NCI-H82 treated with DMSO at 0.1 percent for 48 hours (cell line): ENCODE measurements around the gene QDPR.
"Not testable (repeated sequence)": the region's sequence is repeated elsewhere in the genome, so short reads cannot be mapped to it uniquely, and the experiment has no call there.

Source experiments
- DNase-seq: peaks from one replicate; lab custom pipeline; 2025; ENCODE audit not compliant: unreplicated experiment; lab: John Stamatoyannopoulos, UW

QDPR gene

GRCh38 chr4:17492058-17492741, 19.7 kb downstream of the QDPR start:
- no peak for DNase-seq

DNA sequence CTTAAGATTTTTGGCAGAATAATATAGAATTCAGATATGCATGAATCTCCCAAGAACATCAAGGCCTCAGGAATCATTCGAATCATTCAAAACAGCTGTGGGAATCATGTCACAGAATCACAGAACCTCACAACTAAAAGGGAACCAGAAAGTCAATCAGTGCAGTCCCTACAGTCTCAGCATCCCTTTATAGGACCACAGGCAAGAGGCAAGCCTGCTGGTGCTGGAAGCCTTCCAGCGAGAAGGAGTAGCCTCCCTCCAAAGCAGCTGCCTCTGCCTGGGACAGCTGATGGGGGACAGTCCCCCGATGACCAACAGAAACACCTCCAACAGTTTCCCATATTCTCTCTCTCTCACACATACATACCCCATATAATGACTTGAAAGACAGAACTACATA, 20.7 kb downstream of the QDPR start:
- no peak for DNase-seq

DNA sequence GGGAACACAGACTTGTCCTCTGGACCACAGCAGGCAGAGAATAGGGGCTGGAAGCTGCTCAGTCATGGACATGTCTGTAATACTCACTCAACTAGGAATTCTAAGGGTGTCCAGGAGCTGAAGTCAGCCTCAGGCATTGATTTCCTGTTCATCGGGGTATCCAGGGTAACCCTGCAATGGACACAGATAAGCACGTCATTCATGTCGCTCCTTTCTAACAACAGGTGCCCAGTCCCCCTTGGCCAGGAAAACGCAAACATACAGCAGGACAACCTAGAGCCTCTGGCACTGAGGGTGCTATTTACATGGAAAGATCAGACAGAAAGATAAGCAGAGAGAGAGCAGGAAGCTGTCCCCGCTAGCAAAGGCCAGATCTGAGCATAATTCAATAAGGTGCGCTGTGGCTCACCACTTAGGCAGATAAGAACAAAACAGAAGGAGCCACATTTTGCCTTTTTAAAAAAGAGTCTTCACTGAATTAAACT, 21.3 kb downstream of the QDPR start:
- DNase-seq = no peak

GRCh38 chr4:17489721-17490120, 22.2 kb downstream of the QDPR start:
- no peak for DNase-seq

DNA sequence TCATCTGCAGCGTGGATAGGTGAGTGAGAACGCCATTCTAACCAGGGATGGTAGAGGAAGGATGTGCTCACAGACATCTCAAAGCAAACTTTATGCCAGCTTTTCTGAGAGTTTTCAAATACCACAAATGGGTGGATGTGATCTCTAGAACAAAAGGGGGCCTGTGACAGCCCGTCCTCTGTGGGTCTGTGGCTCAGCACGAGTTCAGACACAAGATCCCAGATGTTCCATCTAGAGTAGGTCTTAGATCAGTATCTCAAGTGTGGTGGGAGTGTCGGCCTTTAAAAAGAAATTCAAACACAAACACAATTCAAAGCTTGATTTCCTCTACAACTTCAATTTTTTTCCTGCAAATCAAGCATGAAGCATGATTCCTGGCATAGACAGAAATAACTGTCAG, 22.8 kb downstream of the QDPR start:
- no peak for DNase-seq

DNA sequence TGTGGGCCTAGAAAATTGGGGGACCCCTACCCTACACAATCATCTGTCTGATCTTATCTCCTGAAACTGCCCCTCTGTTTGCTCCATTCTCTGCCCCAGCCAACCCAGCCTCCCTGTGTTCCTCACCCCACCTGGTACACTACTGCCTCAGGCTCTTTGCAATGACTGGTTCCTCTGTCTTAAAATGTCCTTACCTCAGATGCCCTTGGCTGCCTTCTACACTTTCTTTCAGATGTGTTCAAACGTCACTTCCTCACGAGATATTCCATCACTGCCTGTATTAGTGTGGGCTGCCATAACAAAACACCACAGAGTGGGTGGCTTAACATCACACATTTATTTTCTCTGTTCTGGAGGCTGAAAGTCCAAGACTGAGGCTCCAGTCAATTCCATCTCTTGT, 29.2 kb downstream of the QDPR start:
- no peak for DNase-seq

DNA sequence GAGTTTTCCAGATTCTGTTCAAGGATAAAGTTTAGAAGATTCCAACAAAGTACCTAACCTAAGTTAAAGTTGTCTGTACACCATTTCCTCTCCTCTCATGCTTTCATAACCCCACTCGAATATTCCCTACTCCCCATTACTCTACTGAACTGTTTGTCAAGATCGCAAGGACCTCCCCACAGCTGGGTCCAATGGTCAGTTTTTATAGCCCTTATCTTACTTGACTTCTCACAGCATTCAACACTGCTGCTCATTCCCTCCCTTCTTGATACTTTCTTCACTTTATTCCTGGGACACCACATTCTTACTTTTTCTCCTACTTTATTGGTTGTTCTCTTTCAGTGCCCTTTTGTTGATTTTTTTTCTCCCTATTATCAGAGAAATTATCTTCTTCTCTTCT, 30.9 kb downstream of the QDPR start:
- DNase-seq = no peak

- no peak for DNase-seq
These were observed 31.5 kb downstream of the QDPR start for GRCh38 chr4:17480210-17480927.

DNA sequence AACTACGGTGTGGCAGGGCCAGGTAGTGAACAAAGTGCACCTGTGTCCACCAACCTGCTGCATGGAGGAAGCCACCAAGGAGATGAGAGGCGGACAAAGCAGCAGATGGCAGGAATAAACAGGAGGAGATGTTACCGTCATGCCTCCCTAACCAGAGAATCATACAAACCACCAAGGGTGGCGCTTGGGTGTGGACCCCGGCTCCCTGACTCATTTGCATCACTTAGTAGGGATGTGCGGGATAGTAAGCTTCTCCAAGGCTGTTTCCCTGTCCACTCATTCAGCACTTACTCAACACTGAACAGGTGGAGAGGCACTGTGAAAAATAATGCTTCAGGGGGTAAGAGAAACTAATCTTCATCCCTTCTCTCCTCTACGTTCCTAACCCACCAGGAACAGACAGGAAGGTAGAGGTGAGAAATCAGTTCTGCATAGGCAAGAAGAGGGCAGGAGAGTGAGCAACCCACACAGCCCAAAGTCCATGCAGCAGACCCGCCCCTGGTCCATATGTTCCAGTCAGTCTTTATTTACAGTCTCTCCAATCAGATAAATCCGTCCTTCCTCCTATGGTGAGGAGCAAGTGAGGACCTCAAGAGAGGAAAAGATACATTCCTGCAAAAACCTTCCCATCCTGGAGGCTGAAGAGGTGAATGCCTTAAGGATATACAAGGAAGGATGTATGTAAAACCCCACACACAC, 34.0 kb downstream of the QDPR start:
- no peak for DNase-seq

DNA sequence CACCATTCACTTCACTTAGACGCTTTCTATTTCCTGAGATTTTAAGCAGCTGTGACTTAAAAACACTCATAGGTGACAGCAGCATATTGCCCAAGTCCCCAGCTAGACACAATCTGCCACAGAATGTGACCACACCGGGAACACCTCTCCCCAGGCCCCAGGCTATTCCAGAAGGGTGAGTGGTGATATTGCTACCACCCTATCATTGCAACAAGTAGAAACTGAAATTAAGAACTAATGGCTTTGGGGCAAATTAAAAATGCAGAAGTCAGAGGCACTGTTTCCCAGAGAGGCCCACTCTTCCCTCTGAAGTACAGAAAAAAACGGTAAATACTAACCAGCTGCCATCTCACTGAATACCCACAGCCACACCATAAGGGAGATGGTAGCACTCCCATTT, 35.0 kb downstream of the QDPR start:
- no peak for DNase-seq

GRCh38 chr4:17475481-17475880, 36.4 kb downstream of the QDPR start:
- DNase-seq = no peak

- no peak for DNase-seq
These were observed 41.8 kb downstream of the QDPR start for GRCh38 chr4:17469931-17470674.

DNA sequence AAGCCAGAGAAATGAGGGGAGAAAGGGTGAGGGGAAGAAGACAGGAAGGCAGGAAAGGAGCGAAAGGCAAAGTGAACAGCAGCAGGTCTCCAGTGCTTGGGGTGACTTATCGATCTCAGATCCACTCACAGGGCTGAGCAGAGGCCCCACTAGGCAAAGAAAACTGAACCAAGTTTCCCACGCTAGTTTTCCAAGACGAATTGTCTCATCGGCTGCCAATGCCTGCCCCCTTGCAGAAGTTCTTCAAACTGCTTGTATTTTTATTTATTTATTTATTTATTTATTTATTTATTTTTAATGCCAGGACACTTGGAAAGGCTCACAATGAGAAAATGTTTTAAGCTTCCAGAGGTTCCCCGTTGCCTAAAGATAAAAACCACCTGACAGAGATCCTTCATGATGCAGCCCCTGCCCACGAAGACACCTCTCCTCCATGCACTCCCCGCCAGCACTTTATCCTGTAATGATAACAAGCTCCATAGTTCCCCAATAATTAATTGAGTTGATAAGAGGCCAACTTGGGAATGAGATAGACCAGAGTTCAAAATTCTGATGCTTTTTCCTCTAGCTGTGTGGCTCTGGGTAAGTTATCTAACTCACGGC, 43.2 kb downstream of the QDPR start:
- DNase-seq = no peak

- DNase-seq = no peak
These were observed 48.3 kb downstream of the QDPR start for GRCh38 chr4:17463606-17464005.

GRCh38 chr4:17450269-17450804, 61.6 kb downstream of the QDPR start:
- DNase-seq = no peak

DNA sequence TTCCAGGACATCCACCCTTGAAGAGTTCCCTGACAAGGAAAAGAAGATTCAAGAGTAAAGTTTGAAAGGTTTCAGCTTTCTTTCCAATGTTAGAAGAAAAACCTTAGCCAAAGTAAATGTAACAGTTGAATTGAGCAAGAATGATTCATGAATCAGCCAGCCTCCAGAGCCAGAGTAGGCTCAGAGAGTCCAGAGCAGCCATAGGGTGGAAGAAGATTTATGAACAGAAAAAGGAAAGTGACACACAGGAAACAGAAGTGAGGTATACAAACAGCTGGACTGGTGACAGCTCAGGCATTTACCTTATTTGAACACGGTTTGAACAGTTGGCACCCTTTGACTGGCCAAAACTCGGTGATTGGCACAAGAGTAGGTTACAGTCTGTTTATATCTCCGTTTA, 63.2 kb downstream of the QDPR start:
- no peak for DNase-seq

- DNase-seq = peak; percentile 10
These were observed 64.1 kb downstream of the QDPR start for GRCh38 chr4:17447675-17448298.

DNA sequence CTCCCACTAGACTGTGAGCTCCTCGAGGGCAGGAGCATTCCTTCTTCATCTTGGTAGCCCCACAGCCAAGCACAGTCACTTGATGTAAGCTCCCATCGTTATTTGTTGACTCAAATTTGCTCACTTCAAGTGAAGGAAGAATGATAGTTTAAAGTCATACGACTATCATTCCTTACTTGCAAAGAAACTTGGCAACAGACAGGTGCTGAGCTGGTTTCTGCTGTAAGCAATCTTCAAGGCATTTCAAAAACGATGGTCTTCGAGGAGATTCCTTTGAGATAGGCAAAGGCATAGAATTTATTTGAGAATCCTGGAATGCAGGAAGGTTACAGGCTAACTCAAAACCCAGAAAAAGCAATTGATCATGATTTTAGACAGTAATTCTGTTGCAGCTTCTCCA, 64.8 kb downstream of the QDPR start:
- DNase-seq = no peak

DNA sequence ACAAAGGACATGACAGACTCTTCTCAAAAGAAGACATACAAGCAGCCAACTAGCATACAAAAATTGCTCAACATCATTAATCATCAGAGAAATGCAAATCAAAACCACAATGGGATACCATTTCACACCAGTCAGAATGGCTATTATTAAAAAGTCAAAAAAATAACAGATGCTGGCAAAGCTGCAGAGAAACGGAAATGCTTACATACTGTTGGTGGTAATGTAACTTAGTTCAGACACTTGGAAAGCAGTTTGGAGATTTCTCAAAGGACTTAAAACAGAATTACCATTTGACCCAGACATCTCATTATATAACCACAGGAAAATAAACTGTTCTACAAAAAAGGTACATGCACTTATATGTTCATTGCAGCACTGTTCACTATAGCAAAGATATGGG, 69.4 kb downstream of the QDPR start:
- not testable (repeated sequence) for DNase-seq

GRCh38 chr4:17437396-17437795, 74.5 kb downstream of the QDPR start:
- DNase-seq = no peak
